ENCODE measurements around the gene SEZ6L2.
"Not testable (repeated sequence)": the region's sequence is repeated elsewhere in the genome, so short reads cannot be mapped to it uniquely, and the experiment has no call there.

SEZ6L2 gene

DNA sequence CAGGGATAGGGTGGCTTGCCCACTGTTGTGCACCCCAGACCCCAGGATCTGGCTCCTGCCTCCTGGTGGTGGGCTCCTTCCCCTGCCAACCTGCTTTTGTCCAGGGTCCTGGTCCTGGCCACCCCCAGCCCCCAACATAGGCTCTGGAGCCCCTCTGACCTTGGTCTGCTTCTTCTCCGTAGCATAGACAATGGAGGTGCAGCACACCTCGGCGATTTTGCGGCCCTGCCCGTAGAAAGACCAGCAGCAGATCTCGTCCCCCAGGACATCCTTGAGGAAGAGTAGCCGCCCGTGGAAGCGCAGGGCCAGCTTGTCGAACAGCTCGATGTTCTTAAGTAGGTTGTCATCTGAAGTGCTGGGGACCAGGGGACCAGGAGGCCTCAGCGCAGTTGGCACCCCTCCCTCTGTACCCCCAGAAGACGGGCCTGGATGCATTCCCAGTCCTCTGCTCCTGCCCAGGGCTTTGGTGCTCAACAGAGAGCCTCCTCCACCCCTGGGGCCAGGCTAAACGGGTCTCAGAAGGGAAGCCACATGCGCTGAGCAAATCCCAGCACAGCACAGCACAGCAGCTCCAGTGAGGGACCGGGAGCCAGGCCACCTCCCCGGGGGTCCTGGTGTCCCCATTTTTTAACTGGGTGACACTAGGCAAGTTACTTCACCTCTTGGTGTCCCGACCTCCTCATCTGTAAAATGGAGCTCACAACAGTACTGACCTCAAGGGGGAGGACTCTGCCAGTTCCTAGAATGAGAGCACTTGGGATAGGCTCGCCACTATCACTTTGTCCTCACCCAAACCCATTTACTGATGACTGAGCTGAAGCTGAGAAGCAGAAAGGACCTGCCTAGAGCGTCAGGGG is 11.7 kb upstream of the SEZ6L2 start:
- DNase-seq (ENCODE audit: low read depth in 2 of 3, low spot score in 2 of 3), result no peak

GRCh38 chr16:29909851-29910250 is 10.5 kb upstream of the SEZ6L2 start:
- not testable (repeated sequence) for DNase-seq (ENCODE audit: low read depth in 2 of 3, low spot score in 2 of 3)

DNA sequence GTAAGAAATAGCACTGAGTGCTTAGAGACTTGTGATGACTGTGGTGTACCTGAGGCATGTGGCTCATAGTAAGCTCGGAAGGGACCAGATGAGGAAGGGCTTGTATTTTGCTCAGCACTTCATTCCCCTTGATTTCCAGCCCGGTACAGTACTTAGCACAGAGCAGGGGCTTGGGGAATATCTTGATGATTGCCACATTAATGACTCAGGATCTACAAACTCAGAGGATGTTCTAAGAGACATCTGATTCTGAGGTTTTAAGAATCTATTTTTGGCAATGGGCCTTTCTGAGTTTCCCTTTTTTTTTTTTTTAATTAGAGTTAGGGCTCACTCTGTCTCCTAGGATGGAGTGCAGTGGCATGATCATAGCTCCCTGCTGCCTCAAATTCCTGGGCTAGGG is 10.0 kb upstream of the SEZ6L2 start:
- no peak for DNase-seq (ENCODE audit: low read depth in 2 of 3, low spot score in 2 of 3)

- DNase-seq (ENCODE audit: low read depth in 2 of 3, low spot score in 2 of 3), result no peak
Observed at GRCh38 chr16:29908719-29909220, 9.4 kb upstream of the SEZ6L2 start.

DNA sequence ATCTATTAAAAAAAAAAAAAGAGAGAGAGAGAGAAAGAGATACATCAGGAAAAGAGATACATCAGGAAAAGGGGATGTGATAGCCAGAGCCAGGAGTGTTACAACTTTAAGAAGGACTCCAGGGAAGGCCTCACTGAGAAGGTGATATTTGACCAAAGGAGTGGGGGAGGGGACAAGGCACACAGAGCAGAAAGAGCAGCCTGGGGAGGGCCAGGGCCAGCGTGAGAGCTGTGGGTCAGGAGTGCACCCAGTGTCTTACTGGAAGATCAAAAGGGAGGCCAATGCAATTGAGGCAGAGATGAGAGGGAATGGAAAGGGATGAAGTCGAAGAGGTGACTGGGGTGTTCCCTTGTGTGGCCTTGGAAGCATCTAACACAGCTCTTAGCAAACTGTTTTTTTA is 8.6 kb upstream of the SEZ6L2 start:
- no peak for DNase-seq (ENCODE audit: low read depth in 2 of 3, low spot score in 2 of 3)

- DNase-seq (ENCODE audit: low read depth in 2 of 3, low spot score in 2 of 3), result no peak
Observed at GRCh38 chr16:29906520-29907244, 7.3 kb upstream of the SEZ6L2 start.

- no peak for DNase-seq (ENCODE audit: low read depth in 2 of 3, low spot score in 2 of 3)
Observed at GRCh38 chr16:29905668-29906067, 6.3 kb upstream of the SEZ6L2 start.

DNA sequence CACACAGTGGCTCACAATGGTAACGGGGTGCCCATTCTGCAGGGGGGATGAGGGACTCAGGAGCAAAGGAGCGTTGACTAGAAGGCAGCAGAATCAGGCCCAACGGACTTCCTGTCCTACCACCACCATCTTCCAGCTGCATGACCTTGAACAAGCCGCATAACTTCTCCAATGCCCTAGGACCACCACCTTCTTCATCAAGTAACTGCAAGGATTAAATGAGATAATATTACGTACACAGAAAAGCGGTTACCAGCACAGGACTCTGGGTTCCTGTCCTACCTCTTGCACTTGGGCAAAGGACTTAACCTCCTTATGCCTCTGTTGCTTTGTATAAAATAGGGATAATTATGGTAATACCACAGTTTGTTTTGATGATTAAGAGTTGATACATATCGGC is 5.6 kb upstream of the SEZ6L2 start:
- DNase-seq (ENCODE audit: low read depth in 2 of 3, low spot score in 2 of 3), result no peak

GRCh38 chr16:29903590-29903989 is 4.2 kb upstream of the SEZ6L2 start:
- no peak for DNase-seq (ENCODE audit: low read depth in 2 of 3, low spot score in 2 of 3)

DNA sequence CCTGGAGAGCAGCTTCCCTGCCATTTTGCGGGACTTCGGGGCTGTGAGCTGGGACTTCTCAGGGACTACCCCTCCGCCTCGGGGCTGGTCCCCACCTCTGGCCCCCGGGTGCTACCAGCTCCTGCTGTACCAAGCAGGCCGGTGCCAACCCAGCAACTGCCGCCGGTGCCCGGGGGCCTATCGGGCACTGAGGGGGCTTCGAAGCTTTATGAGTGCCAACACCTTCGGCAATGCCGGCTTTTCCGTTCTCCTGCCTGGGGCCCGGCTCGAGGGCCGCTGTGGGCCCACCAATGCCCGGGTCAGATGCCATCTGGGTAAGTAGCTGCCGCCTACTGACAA is 2.2 kb upstream of the SEZ6L2 start:
- no peak for DNase-seq (ENCODE audit: low read depth in 2 of 3, low spot score in 2 of 3)

DNA sequence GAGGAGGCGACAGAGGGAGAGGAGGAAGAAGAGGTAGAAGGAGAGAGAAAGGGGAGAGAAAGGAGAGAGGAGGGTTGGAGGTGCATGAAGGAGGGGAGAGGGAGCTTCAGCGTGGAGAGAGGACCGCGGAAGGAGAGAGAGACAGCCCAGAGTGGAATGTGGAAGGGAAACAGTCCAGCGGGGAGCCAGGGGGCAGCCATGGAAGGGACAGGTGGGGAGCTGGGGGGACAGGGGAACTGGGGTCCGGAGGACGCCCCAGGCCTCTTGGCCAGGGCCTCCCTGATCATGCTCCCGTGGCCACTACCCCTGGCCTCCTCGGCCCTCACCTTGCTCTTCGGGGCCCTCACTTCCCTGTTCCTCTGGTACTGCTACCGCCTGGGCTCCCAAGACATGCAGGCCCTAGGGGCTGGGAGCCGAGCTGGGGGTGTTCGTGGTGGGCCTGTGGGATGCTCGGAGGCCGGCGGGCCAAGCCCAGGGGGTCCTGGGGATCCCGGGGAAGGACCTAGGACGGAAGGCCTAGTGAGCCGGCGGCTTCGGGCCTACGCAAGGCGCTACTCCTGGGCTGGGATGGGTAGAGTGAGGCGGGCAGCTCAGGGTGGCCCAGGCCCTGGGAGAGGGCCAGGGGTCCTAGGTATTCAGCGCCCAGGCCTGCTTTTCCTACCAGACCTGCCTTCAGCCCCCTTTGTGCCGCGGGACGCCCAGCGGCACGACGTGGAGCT is 1.7 kb upstream of the SEZ6L2 start:
- DNase-seq (ENCODE audit: low read depth in 2 of 3, low spot score in 2 of 3), result no peak

DNA sequence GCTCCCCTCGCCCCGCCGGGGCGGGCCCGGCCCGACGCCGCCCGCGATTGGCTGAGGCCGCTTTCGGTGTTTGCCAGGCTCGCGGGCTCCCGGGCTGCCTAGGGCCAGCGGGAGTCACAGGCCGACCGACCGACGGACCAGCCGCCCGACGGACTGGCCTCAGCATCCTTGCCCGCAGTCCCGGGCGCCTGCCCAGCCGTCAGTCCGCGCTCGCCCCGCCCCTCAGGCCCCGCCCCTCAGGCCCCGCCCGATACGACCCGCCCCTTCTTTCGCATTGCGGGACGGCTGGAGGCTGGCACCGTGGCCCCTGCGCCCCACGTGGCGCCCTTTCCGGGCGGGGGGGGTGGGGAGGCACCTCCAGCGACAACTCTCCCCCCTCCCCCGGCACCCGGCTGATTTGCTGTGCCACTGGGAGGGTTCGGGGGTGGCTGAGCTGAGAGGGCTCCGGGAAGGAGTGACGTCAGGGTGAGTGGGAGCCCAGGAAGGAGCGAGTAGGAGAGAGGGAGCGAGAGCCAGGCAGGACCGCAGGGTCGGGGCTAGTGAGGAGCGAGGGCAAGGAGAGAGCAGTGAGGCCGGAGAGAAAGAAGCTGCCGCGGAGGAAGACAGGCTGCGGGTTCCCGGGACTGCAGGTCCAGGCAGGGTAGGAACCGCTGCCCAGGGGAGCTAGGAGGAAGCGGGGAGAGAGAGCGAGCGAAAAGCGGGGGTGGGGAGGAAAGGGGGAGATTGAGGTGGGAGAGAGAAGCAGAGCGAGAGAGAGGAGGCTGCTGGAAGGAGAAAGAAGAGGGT is 945 bp upstream of the SEZ6L2 start, which contains the start of gene ASPHD1:
Gene ASPHD1, plus strand, starts transcription at position 387 of the 786 bp plus-strand sequence. CDS start 484 bp downstream, outside the sequence.
- peak; percentile 42 to 55 (median 45) for DNase-seq (ENCODE audit: low read depth in 2 of 3, low spot score in 2 of 3)

GRCh38 chr16:29898804-29899515 is 390 bp downstream of the SEZ6L2 start:
- no peak for DNase-seq (ENCODE audit: low read depth in 2 of 3, low spot score in 2 of 3)

- DNase-seq (ENCODE audit: low read depth in 2 of 3, low spot score in 2 of 3), result no peak
Observed at GRCh38 chr16:29898135-29898803, 1.1 kb downstream of the SEZ6L2 start.

DNA sequence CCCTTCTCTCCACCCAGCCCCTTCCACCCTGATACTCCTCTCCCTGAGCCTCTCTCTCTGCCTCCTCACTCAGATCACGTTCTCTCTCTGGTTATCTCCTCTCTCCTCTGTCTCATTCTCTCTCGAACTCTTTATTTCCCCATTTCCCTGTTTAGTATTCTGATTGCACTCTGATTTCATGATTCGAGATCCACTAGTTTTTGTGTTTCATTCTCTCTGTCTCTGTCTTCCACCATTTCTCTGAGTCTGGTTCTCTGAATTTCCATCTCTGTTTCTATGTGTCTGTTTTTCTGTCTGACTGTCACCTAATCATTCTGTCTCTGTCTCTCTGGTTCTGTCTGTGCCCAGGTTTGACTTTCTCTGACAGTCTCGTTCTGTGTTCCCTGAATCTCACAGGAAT is 2.0 kb downstream of the SEZ6L2 start:
- DNase-seq (ENCODE audit: low read depth in 2 of 3, low spot score in 2 of 3), result no peak

DNA sequence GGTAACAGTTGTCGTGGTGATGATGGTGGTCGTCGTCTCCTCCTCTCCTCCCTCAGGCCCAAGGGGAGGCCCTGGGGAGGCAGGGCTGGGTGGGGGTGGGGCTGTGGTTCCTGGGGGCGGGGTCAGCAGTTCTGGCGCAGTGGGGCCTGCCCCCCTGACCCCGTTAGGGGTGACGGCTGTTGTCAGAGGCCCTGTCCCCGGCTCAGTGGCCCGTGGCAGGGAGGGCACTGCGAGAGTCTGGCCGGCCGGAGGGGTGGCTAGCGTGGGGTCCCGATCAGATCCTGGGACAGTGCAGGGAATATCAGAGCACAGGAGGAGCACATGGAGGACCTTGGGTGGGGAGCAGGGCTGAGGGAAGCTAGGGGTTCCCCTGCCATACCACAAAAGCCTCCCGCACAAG is 2.5 kb downstream of the SEZ6L2 start:
- DNase-seq (ENCODE audit: low read depth in 2 of 3, low spot score in 2 of 3), result no peak

GRCh38 chr16:29894352-29894751 is 5.0 kb downstream of the SEZ6L2 start:
- DNase-seq (ENCODE audit: low read depth in 2 of 3, low spot score in 2 of 3), result no peak

DNA sequence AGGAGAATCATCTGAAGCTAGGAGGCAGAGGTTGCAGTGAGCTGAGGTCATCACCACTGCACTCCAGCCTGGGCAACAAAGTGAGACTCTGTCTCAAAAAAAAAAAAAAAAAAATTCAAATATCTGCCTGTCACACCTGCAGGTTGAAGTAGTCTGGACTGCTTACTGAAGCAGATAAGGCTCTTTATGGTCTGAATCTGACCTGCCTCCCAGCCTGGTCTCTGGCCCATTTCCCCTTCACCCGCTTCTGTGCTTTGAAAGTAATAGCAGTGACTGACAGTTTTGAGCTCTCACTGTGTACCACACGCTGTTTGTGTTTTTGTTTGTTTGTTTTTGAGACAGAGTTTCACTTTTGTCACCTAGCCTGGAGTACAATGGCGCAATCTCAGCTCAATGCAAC is 5.8 kb downstream of the SEZ6L2 start:
- no peak for DNase-seq (ENCODE audit: low read depth in 2 of 3, low spot score in 2 of 3)

GRCh38 chr16:29892458-29892813 is 6.9 kb downstream of the SEZ6L2 start:
- DNase-seq (ENCODE audit: low read depth in 2 of 3, low spot score in 2 of 3), result no peak

All from activated CD8-positive, alpha-beta memory T cell treated with anti-CD3 and anti-CD28 coated beads for 48 hours (primary cell).